ENCODE data around the gene ATG2A. TPM values are rescaled to one million over a fixed set of nuclear protein-coding genes. Genes with fewer than 3 reads are reported as not detected.

The ATG2A gene
- total and polyA plus RNA-seq, 2 donors (not counting 3 experiments of a cell fraction or from before 2014, with no cell fraction given), result 13.4 to 24.3 TPM

GRCh38 chr11:64894812-64895452, 22.1 kb downstream of the ATG2A start:
- FAIRE-seq (no peak), DNase-seq (ENCODE audit: low read depth, low spot score) (no peak)
- TF ChIP-seq EZH2 (IDR thresholded peaks at IDR 0.05; ENCODE audit: borderline replicate concordance, low read depth, low read length, severe bottlenecking) (no peak), POLR2AphosphoS5 (IDR thresholded peaks at IDR 0.05; ENCODE audit: insufficient read depth, low read depth, low read length) (no peak), MAX (IDR thresholded peaks at IDR 0.05; ENCODE audit: insufficient read depth, insufficient read length) (no peak), MYC (IDR thresholded peaks at IDR 0.05; ENCODE audit: low read depth, low read length) (no peak), JUN (IDR thresholded peaks at IDR 0.05; ENCODE audit: borderline replicate concordance, insufficient read depth, insufficient read length, low read depth) (no peak), GATA2 (IDR thresholded peaks at IDR 0.05; ENCODE audit: insufficient read depth, insufficient read length, low read depth, low read length) (no peak), FOS (IDR thresholded peaks at IDR 0.05; ENCODE audit: borderline replicate concordance, insufficient read depth, low read length) (no peak), POLR2A (IDR thresholded peaks at IDR 0.05; ENCODE audit: low read depth, low read length) (no peak)
- TF ChIP-seq, protein P1, sequence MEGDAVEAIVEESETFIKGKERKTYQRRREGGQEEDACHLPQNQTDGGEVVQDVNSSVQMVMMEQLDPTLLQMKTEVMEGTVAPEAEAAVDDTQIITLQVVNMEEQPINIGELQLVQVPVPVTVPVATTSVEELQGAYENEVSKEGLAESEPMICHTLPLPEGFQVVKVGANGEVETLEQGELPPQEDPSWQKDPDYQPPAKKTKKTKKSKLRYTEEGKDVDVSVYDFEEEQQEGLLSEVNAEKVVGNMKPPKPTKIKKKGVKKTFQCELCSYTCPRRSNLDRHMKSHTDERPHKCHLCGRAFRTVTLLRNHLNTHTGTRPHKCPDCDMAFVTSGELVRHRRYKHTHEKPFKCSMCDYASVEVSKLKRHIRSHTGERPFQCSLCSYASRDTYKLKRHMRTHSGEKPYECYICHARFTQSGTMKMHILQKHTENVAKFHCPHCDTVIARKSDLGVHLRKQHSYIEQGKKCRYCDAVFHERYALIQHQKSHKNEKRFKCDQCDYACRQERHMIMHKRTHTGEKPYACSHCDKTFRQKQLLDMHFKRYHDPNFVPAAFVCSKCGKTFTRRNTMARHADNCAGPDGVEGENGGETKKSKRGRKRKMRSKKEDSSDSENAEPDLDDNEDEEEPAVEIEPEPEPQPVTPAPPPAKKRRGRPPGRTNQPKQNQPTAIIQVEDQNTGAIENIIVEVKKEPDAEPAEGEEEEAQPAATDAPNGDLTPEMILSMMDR (IDR thresholded peaks at IDR 0.05; ENCODE audit: extremely low read depth in 1 of 2, insufficient read depth in 1 of 2, low read depth in 1 of 2, low read length in 2 of 2), result no peak
- Histone ChIP-seq H3K9ac (replicated peaks; ENCODE audit: extremely low read depth, insufficient read depth, low read length) (no peak overlapping the region), H3K27ac (ENCODE audit: insufficient read depth, low read depth, low read length) (no peak overlapping the region), H2AFZ (ENCODE audit: low read depth, low read length) (no peak overlapping the region), H3K4me2 (ENCODE audit: insufficient read depth, low read length) (no peak overlapping the region), H3K27me3 (ENCODE audit: control insufficient read depth in 2 of 2, insufficient read depth in 2 of 2, low read length in 2 of 2) (no peaks in the 10 kb centered on the region), H3K4me3 (replicated peaks in 1 of 3; ENCODE audit: insufficient read depth in 1 of 3, low read depth in 1 of 3, low read length in 3 of 3) (no peak overlapping the region), H4K20me1 (replicated peaks; ENCODE audit: control insufficient read depth, extremely low read depth, insufficient read depth, low read length) (no peaks in the 10 kb centered on the region), H3K9me1 (replicated peaks; ENCODE audit: control insufficient read depth, extremely low read depth, insufficient read depth, low read length) (no peaks in the 10 kb centered on the region), H3K9me3 (replicated peaks; ENCODE audit: control insufficient read depth, insufficient read depth, low read length) (no peaks in the 10 kb centered on the region), H3K36me3 (ENCODE audit: control insufficient read depth in 2 of 2, extremely low read depth in 1 of 2, insufficient read depth in 2 of 2, low read length in 2 of 2) (peaks cover 0 to 17% of the 10 kb centered on the region in 2 experiments), H3K79me2 (ENCODE audit: control insufficient read depth, insufficient read depth, low read length) (no peaks in the 10 kb centered on the region), H3K4me1 (ENCODE audit: control insufficient read depth, extremely low read depth, insufficient read depth, low read length) (no peaks in the 10 kb centered on the region)
- BruUV-seq (replicated peaks), result no TSS peak
- intact Hi-C loops (cut with micrococcal nuclease), result loop anchor here (1.0 kb wide), 2 partner anchors 48 to 118 kb away; no protein-coding TSS in a partner anchor
- dilution Hi-C loops (cut with MboI; ENCODE audit: extremely low pct_ligation_motif_present, low sequenced_read_pairs), result loop anchor here (10.0 kb wide), 1 partner anchor 50 kb away; the partner anchor contains the start of gene CDC42BPG
- CTCF ChIA-PET, result interaction anchor here (1.0 to 9.4 kb wide), 4 partner anchors 10 to 82 kb away, joined by 3 to 168 read pairs (median 3); partner anchors contain the start of gene CDC42BPG
- POLR2A ChIA-PET, result no interaction called here
